Activated CD4-positive, alpha-beta memory T cell treated with anti-CD3 and anti-CD28 coated beads, Interleukin-2, amount 10 ng/mL, durations not matched to agents 7 days and 5 days (primary cell): ENCODE results near the gene SPN. TPM values are rescaled to one million over a fixed set of nuclear protein-coding genes. Genes with fewer than 3 reads are reported as not detected.
"Not testable (repeated sequence)": the region's sequence is repeated elsewhere in the genome, so short reads cannot be mapped to it uniquely, and the experiment has no call there.

Source experiments
- CTCF ChIA-PET: fragments of 350-600 bp; sonication (Branson Sonifier 250); formaldehyde crosslinking; loops from one replicate; lab custom pipeline; 2021; ENCODE audit warnings: antibody characterized with exemption, inconsistent platforms; lab: Charles Lee
- POLR2A ChIA-PET: fragments of 350-600 bp; sonication (Branson Sonifier 250); formaldehyde crosslinking; loops from one replicate; lab custom pipeline; 2021; ENCODE audit warnings: antibody characterized with exemption; lab: Charles Lee
- DNase-seq: peaks from one replicate; pipeline ENCODE4 v3.0.0-alpha.2; 2020
- H3K27ac Mint-ChIP-seq: one replicate; pipeline ENCODE4 v1.8.0; 2021; ENCODE audit warnings: mild to moderate bottlenecking, mixed read lengths
- H3K27me3 Mint-ChIP-seq: one replicate; pipeline ENCODE4 v1.8.0; 2021; ENCODE audit warnings: mixed read lengths
- H3K36me3 Mint-ChIP-seq: one replicate; pipeline ENCODE4 v1.8.0; 2021; ENCODE audit warnings: low read depth, mixed read lengths
- H3K4me1 Mint-ChIP-seq: one replicate; pipeline ENCODE4 v1.8.0; 2021; ENCODE audit warnings: mixed read lengths
- H3K4me3 Mint-ChIP-seq: one replicate; pipeline ENCODE4 v1.8.0; 2021; ENCODE audit warnings: mild to moderate bottlenecking, mixed read lengths
- H3K9me3 Mint-ChIP-seq: one replicate; pipeline ENCODE4 v1.8.0; 2021; ENCODE audit warnings: mixed read lengths
- total RNA-seq, 2 experiments: library from RNA; stranded (reverse); gene quantifications; one replicate each; pipeline ENCODE4 v1.2.3, GENCODE V29; 2021

Gene SPN
- 100 to 1,000 TPM; 341 to 359 TPM for total RNA-seq

GRCh38 chr16:29663016-29663806 is at the start of gene SPN:
Gene SPN, plus strand, starts transcription at chr16:29663247. Its CDS starts 482 bp downstream, at chr16:29663729.
- H3K27ac Mint-ChIP-seq: peak within 1 kb of the TSS; percentile 91
- ChIA-PET CTCF (interaction anchor here (0.6 to 2.0 kb wide), 6 partner anchors 10 to 64 kb away, joined by 3 to 5 read pairs (median 3); no protein-coding TSS in a partner anchor), POLR2A (interaction anchor here (0.6 to 7.0 kb wide), 16 partner anchors 9 to 157 kb away, joined by 3 to 37 read pairs (median 4); partner anchors contain the start of genes C16orf54, KIF22, MVP and QPRT)
- H3K27me3 Mint-ChIP-seq: no peaks in the 10 kb centered on the region
- H3K4me1 Mint-ChIP-seq: peaks cover 48% of the 10 kb centered on the region
- DNase-seq: peak; percentile 71
- H3K36me3 Mint-ChIP-seq: peaks cover 48% of the 10 kb centered on the region
- H3K4me3 Mint-ChIP-seq: peak within 1 kb of the TSS; percentile 95
- no peaks in the 10 kb centered on the region for H3K9me3 Mint-ChIP-seq

- POLR2A ChIA-PET: interaction anchor here (0.7 to 3.2 kb wide), 7 partner anchors 10 to 89 kb away, joined by 3 to 10 read pairs (median 5); partner anchors contain the start of gene SPN
- H3K9me3 Mint-ChIP-seq, H3K27me3 Mint-ChIP-seq, CTCF ChIA-PET: not testable (repeated sequence)
- peaks cover 15% of the 10 kb centered on the region for H3K36me3 Mint-ChIP-seq
- peak overlapping the region; percentile 96 for H3K27ac Mint-ChIP-seq
- H3K4me1 Mint-ChIP-seq: peaks cover 12% of the 10 kb centered on the region
- peak overlapping the region; percentile 95 for H3K4me3 Mint-ChIP-seq
- DNase-seq: peak; percentile 92
These were observed 49.6 kb upstream of the SPN start for GRCh38 chr16:29613307-29614057.

GRCh38 chr16:29614691-29615314 is 48.2 kb upstream of the SPN start:
- H3K27me3 Mint-ChIP-seq, CTCF ChIA-PET, H3K4me1 Mint-ChIP-seq, DNase-seq, POLR2A ChIA-PET, H3K27ac Mint-ChIP-seq, H3K4me3 Mint-ChIP-seq, H3K9me3 Mint-ChIP-seq: not testable (repeated sequence)
- H3K36me3 Mint-ChIP-seq: peaks cover 12% of the 10 kb centered on the region

GRCh38 chr16:29616127-29616526 is 46.9 kb upstream of the SPN start:
- H3K27ac Mint-ChIP-seq, H3K9me3 Mint-ChIP-seq, H3K4me3 Mint-ChIP-seq, DNase-seq, H3K27me3 Mint-ChIP-seq, H3K4me1 Mint-ChIP-seq, POLR2A ChIA-PET, CTCF ChIA-PET: not testable (repeated sequence)
- peaks cover 12% of the 10 kb centered on the region for H3K36me3 Mint-ChIP-seq

GRCh38 chr16:29620591-29620990 is 42.5 kb upstream of the SPN start:
- H3K9me3 Mint-ChIP-seq, H3K27ac Mint-ChIP-seq, H3K4me1 Mint-ChIP-seq, CTCF ChIA-PET, H3K27me3 Mint-ChIP-seq, POLR2A ChIA-PET, H3K36me3 Mint-ChIP-seq, H3K4me3 Mint-ChIP-seq: not testable (repeated sequence)
- peak; percentile 49 for DNase-seq

GRCh38 chr16:29622738-29623137 is 40.3 kb upstream of the SPN start:
- H3K36me3 Mint-ChIP-seq, POLR2A ChIA-PET, H3K27me3 Mint-ChIP-seq, H3K27ac Mint-ChIP-seq, H3K9me3 Mint-ChIP-seq, DNase-seq, CTCF ChIA-PET, H3K4me3 Mint-ChIP-seq: not testable (repeated sequence)
- H3K4me1 Mint-ChIP-seq: peaks cover 18% of the 10 kb centered on the region

GRCh38 chr16:29623253-29623652 is 39.8 kb upstream of the SPN start:
- H3K27ac Mint-ChIP-seq, POLR2A ChIA-PET, DNase-seq: not testable (repeated sequence)

GRCh38 chr16:29625114-29625513 is 37.9 kb upstream of the SPN start:
- peaks cover 18% of the 10 kb centered on the region for H3K4me1 Mint-ChIP-seq
- POLR2A ChIA-PET, H3K4me3 Mint-ChIP-seq, H3K27ac Mint-ChIP-seq, H3K36me3 Mint-ChIP-seq, DNase-seq, H3K27me3 Mint-ChIP-seq, CTCF ChIA-PET, H3K9me3 Mint-ChIP-seq: not testable (repeated sequence)

More at GRCh38 chr16:29623253-29623652, 39.8 kb upstream of the SPN start:
- H3K36me3 Mint-ChIP-seq, H3K4me3 Mint-ChIP-seq, CTCF ChIA-PET, H3K9me3 Mint-ChIP-seq, H3K27me3 Mint-ChIP-seq: not testable (repeated sequence)
- H3K4me1 Mint-ChIP-seq: peaks cover 21% of the 10 kb centered on the region

- CTCF ChIA-PET: interaction anchor here (1.1 kb wide), 1 partner anchor 181 kb away, joined by 3 read pairs; no protein-coding TSS in a partner anchor
- Mint-ChIP-seq H3K27ac (peak overlapping the region; percentile 86), H3K4me3 (peak overlapping the region; percentile 15), H3K4me1 (peaks cover 18% of the 10 kb centered on the region)
- H3K27me3 Mint-ChIP-seq, H3K36me3 Mint-ChIP-seq, POLR2A ChIA-PET, H3K9me3 Mint-ChIP-seq: not testable (repeated sequence)
- DNase-seq: peak; percentile 85
These were observed 36.2 kb upstream of the SPN start for GRCh38 chr16:29626778-29627331.

- H3K27ac Mint-ChIP-seq: peak overlapping the region; percentile 86
- CTCF ChIA-PET, H3K27me3 Mint-ChIP-seq, H3K4me3 Mint-ChIP-seq, POLR2A ChIA-PET, H3K36me3 Mint-ChIP-seq, H3K9me3 Mint-ChIP-seq: not testable (repeated sequence)
- H3K4me1 Mint-ChIP-seq: peaks cover 18% of the 10 kb centered on the region
- peak; percentile 34 for DNase-seq
These were observed 35.4 kb upstream of the SPN start for GRCh38 chr16:29627661-29628075.

- H3K36me3 Mint-ChIP-seq, DNase-seq, CTCF ChIA-PET, H3K27ac Mint-ChIP-seq, H3K9me3 Mint-ChIP-seq, POLR2A ChIA-PET, H3K4me3 Mint-ChIP-seq, H3K27me3 Mint-ChIP-seq: not testable (repeated sequence)
- peaks cover 18% of the 10 kb centered on the region for H3K4me1 Mint-ChIP-seq
These were observed 34.3 kb upstream of the SPN start for GRCh38 chr16:29628707-29629106.

GRCh38 chr16:29629318-29629717 is 33.7 kb upstream of the SPN start:
- H3K4me1 Mint-ChIP-seq: peaks cover 18% of the 10 kb centered on the region
- H3K4me3 Mint-ChIP-seq, H3K27ac Mint-ChIP-seq, POLR2A ChIA-PET, DNase-seq, H3K27me3 Mint-ChIP-seq, CTCF ChIA-PET, H3K9me3 Mint-ChIP-seq, H3K36me3 Mint-ChIP-seq: not testable (repeated sequence)

GRCh38 chr16:29631658-29632057 is 31.4 kb upstream of the SPN start:
- DNase-seq, CTCF ChIA-PET, H3K27ac Mint-ChIP-seq, H3K9me3 Mint-ChIP-seq, H3K36me3 Mint-ChIP-seq, POLR2A ChIA-PET, H3K4me3 Mint-ChIP-seq, H3K27me3 Mint-ChIP-seq: not testable (repeated sequence)
- peaks cover 16% of the 10 kb centered on the region for H3K4me1 Mint-ChIP-seq
